GM11168 (cell line): Measurements from ENCODE around the gene NEK11.

Experiments used
- in situ Hi-C: fragments of 300-500 bp; cut with MboI; formaldehyde crosslinking; loops from one replicate; pipeline ENCODE4 v1.12.0; 2022; ENCODE audit warnings: low sequenced_read_pairs; ENCODE audit not compliant: unreplicated experiment

Gene NEK11

GRCh38 chr3:131026321-131027151 is at the start of gene NEK11, which contains the start of gene ASTE1:
TSS of gene NEK11 (plus strand) at chr3:131026877. CDS start at chr3:131029709, 2,832 bp downstream.
TSS of gene ASTE1 (minus strand) at chr3:131026825. CDS start at chr3:131025306, 1,519 bp downstream.
- in situ Hi-C loops = loop anchor here (25.0 kb wide), 1 partner anchor 986 kb away; no protein-coding TSS in a partner anchor

GRCh38 chr3:130979117-130979516 is 47.6 kb upstream of the NEK11 start:
- in situ Hi-C loops = no loop called here

- in situ Hi-C loops = no loop called here
These were observed 45.2 kb upstream of the NEK11 start for GRCh38 chr3:130981469-130981868.

GRCh38 chr3:130990282-130990681 is 36.4 kb upstream of the NEK11 start:
- in situ Hi-C loops = no loop called here

- in situ Hi-C loops = no loop called here
These were observed 35.6 kb upstream of the NEK11 start for GRCh38 chr3:130991126-130991525.

- in situ Hi-C loops = no loop called here
These were observed 34.3 kb upstream of the NEK11 start for GRCh38 chr3:130992344-130992743.

GRCh38 chr3:130997289-130997688 is 29.4 kb upstream of the NEK11 start:
- in situ Hi-C loops = no loop called here

- in situ Hi-C loops = no loop called here
These were observed 25.6 kb upstream of the NEK11 start for GRCh38 chr3:131001071-131001470.

GRCh38 chr3:131004603-131005002 is 22.1 kb upstream of the NEK11 start:
- in situ Hi-C loops = no loop called here

- in situ Hi-C loops = no loop called here
These were observed 19.4 kb upstream of the NEK11 start for GRCh38 chr3:131007256-131007655.

- in situ Hi-C loops = no loop called here
These were observed 18.9 kb upstream of the NEK11 start for GRCh38 chr3:131007782-131008181.

- in situ Hi-C loops = no loop called here
These were observed 18.4 kb upstream of the NEK11 start for GRCh38 chr3:131008326-131008725.

GRCh38 chr3:131009698-131010097 is 17.0 kb upstream of the NEK11 start:
- in situ Hi-C loops = no loop called here

GRCh38 chr3:131018970-131019369 is 7.7 kb upstream of the NEK11 start:
- in situ Hi-C loops = no loop called here

GRCh38 chr3:131020122-131020693 is 6.5 kb upstream of the NEK11 start:
- in situ Hi-C loops = no loop called here

GRCh38 chr3:131025539-131025938 is 1.1 kb upstream of the NEK11 start:
- in situ Hi-C loops = loop anchor here (25.0 kb wide), 1 partner anchor 987 kb away; no protein-coding TSS in a partner anchor

GRCh38 chr3:131028844-131029243 is 2.2 kb downstream of the NEK11 start:
- in situ Hi-C loops = loop anchor here (25.0 kb wide), 1 partner anchor 983 kb away; no protein-coding TSS in a partner anchor

- in situ Hi-C loops = loop anchor here (25.0 kb wide), 1 partner anchor 981 kb away; no protein-coding TSS in a partner anchor
These were observed 5.0 kb downstream of the NEK11 start for GRCh38 chr3:131031660-131032059.

GRCh38 chr3:131033480-131034080 is 6.9 kb downstream of the NEK11 start:
- in situ Hi-C loops = loop anchor here (25.0 kb wide), 1 partner anchor 979 kb away; no protein-coding TSS in a partner anchor

- in situ Hi-C loops = loop anchor here (25.0 kb wide), 1 partner anchor 976 kb away; no protein-coding TSS in a partner anchor
These were observed 9.6 kb downstream of the NEK11 start for GRCh38 chr3:131036200-131036816.
